Breast epithelium (tissue), 3 donors: Measurements from ENCODE around the gene BTG1.

ENCODE experiments used
- CTCF ChIP-seq, 3 donors: fragments of 450-650 bp; IDR thresholded peaks; one replicate each; pipeline ENCODE4 v1.5.1; 2016 to 2017; ENCODE audit warnings: antibody characterized with exemption in 3 of 3, mild to moderate bottlenecking in 3 of 3, moderate library complexity in 3 of 3
- POLR2A ChIP-seq: fragments of 450-650 bp; IDR thresholded peaks from one replicate; pipeline ENCODE4 v1.6.1; 2016; ENCODE audit warnings: antibody characterized with exemption, mild to moderate bottlenecking, moderate library complexity
- POLR2AphosphoS5 ChIP-seq, 3 donors: sonication (generic); formaldehyde crosslinking; IDR thresholded peaks; one replicate each; pipeline ENCODE4 v1.6.1; 2017; ENCODE audit warnings: antibody characterized with exemption in 3 of 3

- no peak for TF ChIP-seq CTCF (IDR thresholded peaks at IDR 0.05)
- no peak for TF ChIP-seq POLR2A
- no peak for TF ChIP-seq POLR2AphosphoS5 (IDR thresholded peaks at IDR 0.05)
Observed at GRCh38 chr12:92176646-92177045, 31.0 kb upstream of the BTG1 start.
